Nephron (organoid): ENCODE data around the gene USP13.

Source experiments
- H3K27ac Mint-ChIP-seq, 3 experiments: 2 replicates each; pipeline ENCODE4 v1.8.0; 2020; ENCODE audit warnings: mixed read lengths in 3 of 3, mild to moderate bottlenecking in 2 of 3, moderate library complexity in 1 of 3
- H3K27me3 Mint-ChIP-seq: 2 replicates; pipeline ENCODE4 v1.8.0; 2021; ENCODE audit warnings: low read depth, mild to moderate bottlenecking, moderate library complexity, mixed read lengths
- H3K36me3 Mint-ChIP-seq: 2 replicates; pipeline ENCODE4 v1.8.0; 2020; ENCODE audit warnings: low read depth, mixed read lengths
- H3K4me1 Mint-ChIP-seq: 2 replicates; pipeline ENCODE4 v1.8.0; 2020; ENCODE audit warnings: mixed read lengths
- H3K4me3 Mint-ChIP-seq, 3 experiments: 2 replicates each; pipeline ENCODE4 v1.8.0; 2020; ENCODE audit warnings: mild to moderate bottlenecking in 3 of 3, mixed read lengths in 3 of 3, moderate library complexity in 2 of 3
- H3K9me3 Mint-ChIP-seq: 2 replicates; pipeline ENCODE4 v1.8.0; 2020; ENCODE audit warnings: mixed read lengths
- TF ChIP-seq, protein P1 (sequence below), 3 experiments: fragments of 200-600 bp; sonication (generic); IDR thresholded peaks; one replicate each; pipeline ENCODE4 v1.5.0; 2021; ENCODE audit warnings: antibody characterized with exemption in 3 of 3; ENCODE audit not compliant: unreplicated experiment in 3 of 3

The USP13 gene

DNA sequence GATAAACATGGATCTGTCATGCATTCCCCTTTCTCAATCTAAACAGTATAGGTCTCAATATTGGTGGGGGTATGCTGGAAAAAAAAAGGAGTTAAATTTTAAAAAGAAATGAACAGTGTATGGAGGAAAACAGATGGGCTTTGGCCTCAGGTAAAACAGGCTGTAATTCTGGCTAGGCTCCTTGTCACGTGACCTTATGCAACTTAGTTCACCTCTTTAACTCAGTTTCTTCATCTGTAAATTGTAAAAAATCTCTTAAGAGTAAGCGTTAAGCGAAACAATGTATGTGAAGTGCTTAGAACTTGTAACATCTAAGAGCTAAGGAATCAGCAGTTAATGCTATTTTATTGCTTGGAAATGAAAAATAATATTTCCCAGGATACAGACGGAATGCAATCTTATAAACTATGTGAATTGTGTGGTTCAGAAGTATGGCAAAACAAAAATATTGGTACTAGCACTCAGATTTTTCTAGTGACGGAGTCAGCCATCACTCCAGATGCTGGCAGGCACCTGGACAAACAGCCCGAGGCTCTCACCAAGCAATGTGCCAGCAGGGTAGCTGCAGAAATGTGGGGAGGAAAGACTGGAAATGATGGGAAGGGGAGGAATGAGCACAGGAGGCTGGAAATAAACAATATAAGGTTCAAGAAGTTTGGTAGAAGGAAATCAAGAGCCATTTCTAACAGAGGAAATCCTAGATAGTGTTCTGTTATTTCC is 172.8 kb downstream of the USP13 start:
- Mint-ChIP-seq H3K27me3 (peaks cover under 1% of the 10 kb centered on the region), H3K9me3 (no peaks in the 10 kb centered on the region), H3K4me3 (no peak overlapping the region), H3K36me3 (no peaks in the 10 kb centered on the region), H3K4me1 (peaks cover 6% of the 10 kb centered on the region), H3K27ac (peak overlapping the region in 1 of 3 experiments; percentile 62)
- TF ChIP-seq, protein P1, sequence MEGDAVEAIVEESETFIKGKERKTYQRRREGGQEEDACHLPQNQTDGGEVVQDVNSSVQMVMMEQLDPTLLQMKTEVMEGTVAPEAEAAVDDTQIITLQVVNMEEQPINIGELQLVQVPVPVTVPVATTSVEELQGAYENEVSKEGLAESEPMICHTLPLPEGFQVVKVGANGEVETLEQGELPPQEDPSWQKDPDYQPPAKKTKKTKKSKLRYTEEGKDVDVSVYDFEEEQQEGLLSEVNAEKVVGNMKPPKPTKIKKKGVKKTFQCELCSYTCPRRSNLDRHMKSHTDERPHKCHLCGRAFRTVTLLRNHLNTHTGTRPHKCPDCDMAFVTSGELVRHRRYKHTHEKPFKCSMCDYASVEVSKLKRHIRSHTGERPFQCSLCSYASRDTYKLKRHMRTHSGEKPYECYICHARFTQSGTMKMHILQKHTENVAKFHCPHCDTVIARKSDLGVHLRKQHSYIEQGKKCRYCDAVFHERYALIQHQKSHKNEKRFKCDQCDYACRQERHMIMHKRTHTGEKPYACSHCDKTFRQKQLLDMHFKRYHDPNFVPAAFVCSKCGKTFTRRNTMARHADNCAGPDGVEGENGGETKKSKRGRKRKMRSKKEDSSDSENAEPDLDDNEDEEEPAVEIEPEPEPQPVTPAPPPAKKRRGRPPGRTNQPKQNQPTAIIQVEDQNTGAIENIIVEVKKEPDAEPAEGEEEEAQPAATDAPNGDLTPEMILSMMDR (IDR thresholded peaks at IDR 0.05; ENCODE audit: unreplicated experiment in 3 of 3): no peak

- Mint-ChIP-seq H3K4me3 (no peak overlapping the region), H3K9me3 (no peaks in the 10 kb centered on the region), H3K36me3 (no peaks in the 10 kb centered on the region), H3K27ac (peak overlapping the region in 1 of 3 experiments; percentile 62), H3K27me3 (no peaks in the 10 kb centered on the region), H3K4me1 (peaks cover 6% of the 10 kb centered on the region)
- TF ChIP-seq, protein P1 (IDR thresholded peaks at IDR 0.05; ENCODE audit: unreplicated experiment in 3 of 3): no peak
Observed at GRCh38 chr3:179826247-179826637, 173.4 kb downstream of the USP13 start.

GRCh38 chr3:179828738-179829137 is 175.9 kb downstream of the USP13 start:
- Mint-ChIP-seq H3K36me3 (no peaks in the 10 kb centered on the region), H3K9me3 (no peaks in the 10 kb centered on the region), H3K4me1 (peaks cover 6% of the 10 kb centered on the region), H3K4me3 (no peak overlapping the region), H3K27ac (peak overlapping the region in 1 of 3 experiments; percentile 32), H3K27me3 (peaks cover 4% of the 10 kb centered on the region)
- TF ChIP-seq, protein P1 (IDR thresholded peaks at IDR 0.05; ENCODE audit: unreplicated experiment in 3 of 3): no peak

GRCh38 chr3:179829401-179829800 is 176.6 kb downstream of the USP13 start:
- peaks cover 4% of the 10 kb centered on the region for H3K27me3 Mint-ChIP-seq
- H3K4me1 Mint-ChIP-seq: peaks cover 6% of the 10 kb centered on the region
- TF ChIP-seq, protein P1 (IDR thresholded peaks at IDR 0.05; ENCODE audit: unreplicated experiment in 3 of 3): no peak
- peak overlapping the region; percentile 32 to 75 (median 54) for H3K27ac Mint-ChIP-seq
- no peak overlapping the region for H3K4me3 Mint-ChIP-seq
- no peaks in the 10 kb centered on the region for H3K36me3 Mint-ChIP-seq
- no peaks in the 10 kb centered on the region for H3K9me3 Mint-ChIP-seq

- no peak overlapping the region for H3K27ac Mint-ChIP-seq
- peaks cover 4% of the 10 kb centered on the region for H3K27me3 Mint-ChIP-seq
- H3K4me1 Mint-ChIP-seq: peaks cover 6% of the 10 kb centered on the region
Observed at GRCh38 chr3:179832333-179832854, 179.6 kb downstream of the USP13 start.

More at GRCh38 chr3:179832333-179832854, 179.6 kb downstream of the USP13 start:
- Mint-ChIP-seq H3K36me3 (no peaks in the 10 kb centered on the region), H3K4me3 (no peak overlapping the region), H3K9me3 (no peaks in the 10 kb centered on the region)
- TF ChIP-seq, protein P1 (IDR thresholded peaks at IDR 0.05; ENCODE audit: unreplicated experiment in 3 of 3): no peak
